Measurements from ENCODE around the gene IL1RL1. TPM values are rescaled to one million over a fixed set of nuclear protein-coding genes. Genes with fewer than 3 reads are reported as not detected.

IL1RL1 gene
- polyA plus RNA-seq, 1 of the 3 experiments (the other 2 are of a cell fraction), result not detected

GRCh38 chr2:102368461-102369109 is 57.2 kb downstream of the IL1RL1 start (continued):
- TF ChIP-seq CTCF (IDR thresholded peaks at IDR 0.05), result no peak
- TF ChIP-seq EZH2phosphoT487 (IDR thresholded peaks at IDR 0.05; ENCODE audit: borderline replicate concordance, low read depth), result no peak
- TF ChIP-seq SIN3A (IDR thresholded peaks at IDR 0.05; ENCODE audit: borderline replicate concordance, low read depth, low read length), result no peak
- TF ChIP-seq RCOR1 (IDR thresholded peaks at IDR 0.05; ENCODE audit: low read length), result no peak
- TF ChIP-seq TAF1 (IDR thresholded peaks at IDR 0.05; ENCODE audit: borderline replicate concordance, low read depth, low read length), result no peak
- no peak for TF ChIP-seq USF2 (IDR thresholded peaks at IDR 0.05; ENCODE audit: borderline replicate concordance, low read depth, low read length)
- no peak for TF ChIP-seq USF1 (IDR thresholded peaks at IDR 0.05; ENCODE audit: borderline replicate concordance, low read depth)
- TF ChIP-seq FOXJ3 (CRISPR knock-in tag; IDR thresholded peaks at IDR 0.05), result no peak
- no peak for TF ChIP-seq CHD2 (IDR thresholded peaks at IDR 0.05; ENCODE audit: low read length, partially characterized antibody)

- no peaks in the 10 kb centered on the region for H3K36me3 ChIP-seq (replicated peaks in 1 of 2; ENCODE audit: control insufficient read depth in 1 of 2, insufficient read depth in 2 of 2, low read length in 1 of 2)
- H3K9me2 ChIP-seq, result no peaks in the 10 kb centered on the region
- ChIA-PET CTCF (no interaction called here), POLR2A (no interaction called here)
- WGBS (ENCODE audit: low lambda C conversion rate), result 2% methylated on average over 1 of the region's 1 CpG
- H3K9me3 ChIP-seq, result no peaks in the 10 kb centered on the region
- no peaks in the 10 kb centered on the region for H3F3A ChIP-seq (replicated peaks; ENCODE audit: insufficient read depth)
- no peak overlapping the region for H3K4me3 ChIP-seq (ENCODE audit: low read depth in 2 of 2, low read length in 1 of 2)
- no peaks in the 10 kb centered on the region; the same call in 1 of the 2 replicates for H3K27me3 ChIP-seq (ENCODE audit: insufficient read depth)
- H2AFZ ChIP-seq (ENCODE audit: low read depth), result no peak overlapping the region
- H4K20me1 ChIP-seq (ENCODE audit: insufficient read depth), result no peaks in the 10 kb centered on the region
- no peak overlapping the region for H3K4me2 ChIP-seq
- no peak overlapping the region for H3K27ac ChIP-seq (ENCODE audit: low read depth in 2 of 2, low read length in 1 of 2)
- no peaks in the 10 kb centered on the region for H3K79me2 ChIP-seq (ENCODE audit: insufficient read depth)
- H3K9ac ChIP-seq, result no peak overlapping the region
- no peaks in the 10 kb centered on the region for H3K4me1 ChIP-seq (ENCODE audit: control insufficient read depth in 1 of 2, insufficient read depth in 2 of 2, low read depth in 1 of 2, low read length in 1 of 2)
- TF ChIP-seq EP300 (IDR thresholded peaks at IDR 0.05; ENCODE audit: borderline replicate concordance in 1 of 2, low read depth in 1 of 2, low read length in 1 of 2) (no peak), MXI1 (IDR thresholded peaks at IDR 0.05; ENCODE audit: low read depth, low read length) (no peak), TAF1 (IDR thresholded peaks at IDR 0.05; ENCODE audit: borderline replicate concordance, low read depth, low read length) (no peak)
- no peak for DNase-seq
These were observed 58.5 kb downstream of the IL1RL1 start for GRCh38 chr2:102369866-102370265.

All from SK-N-SH (cell line).